ENCODE data around the gene CMTM3. TPM values are rescaled to one million over a fixed set of nuclear protein-coding genes. Genes with fewer than 3 reads are reported as not detected.

Gene CMTM3
- total RNA-seq, 1 experiment from 2014 or later: 39.2 TPM

GRCh38 chr16:66614161-66614802 lies 9.8 kb downstream of the CMTM3 start:
- Histone ChIP-seq H3K56ac (ENCODE audit: insufficient read length, low read depth, low read length) (no peak overlapping the region), H3K9me3 (ENCODE audit: control insufficient read depth, low read depth, low read length) (no peaks in the 10 kb centered on the region), H4K91ac (ENCODE audit: insufficient read length, low read depth, low read length) (no peak overlapping the region), H3K27ac (ENCODE audit: insufficient read length, low read depth, low read length) (no peak overlapping the region), H3K79me2 (ENCODE audit: insufficient read depth, low read length) (no peaks in the 10 kb centered on the region), H3K27me3 (ENCODE audit: insufficient read depth, low read length) (no peaks in the 10 kb centered on the region), H3K4ac (ENCODE audit: low read depth, low read length) (no peak overlapping the region), H2AK5ac (ENCODE audit: insufficient read length, low read length) (no peak overlapping the region), H2BK5ac (ENCODE audit: insufficient read length, low read length) (no peak overlapping the region), H3K18ac (ENCODE audit: insufficient read length, low read depth, low read length) (no peak overlapping the region), H4K20me1 (ENCODE audit: control insufficient read depth, insufficient read depth, insufficient read length) (no peaks in the 10 kb centered on the region), H3K23ac (ENCODE audit: insufficient read length, low read depth, low read length) (no peak overlapping the region), H2BK15ac (ENCODE audit: low read depth, low read length) (no peak overlapping the region), H2BK12ac (ENCODE audit: insufficient read length, low read depth, low read length) (no peak overlapping the region), H3K79me1 (ENCODE audit: insufficient read depth, low read depth, low read length, poor library complexity, severe bottlenecking) (no peaks in the 10 kb centered on the region), H3K14ac (ENCODE audit: insufficient read depth, low read length) (no peak overlapping the region), H4K5ac (ENCODE audit: insufficient read length, low read depth, low read length) (no peak overlapping the region), H3K4me2 (ENCODE audit: insufficient read depth, insufficient read length, low read length) (no peak overlapping the region), H4K8ac (replicated peaks; ENCODE audit: insufficient read length, low read depth, low read length) (no peak overlapping the region), H3K9ac (ENCODE audit: extremely low read depth, insufficient read length, low read length) (no peak overlapping the region), H2BK120ac (ENCODE audit: low read depth, low read length, poor library complexity, severe bottlenecking) (no peak overlapping the region), H2BK20ac (ENCODE audit: low read depth, low read length, poor library complexity, severe bottlenecking) (no peak overlapping the region), H3K23me2 (ENCODE audit: insufficient read length, low read depth, low read length, poor library complexity, severe bottlenecking) (no peaks in the 10 kb centered on the region), H2AFZ (ENCODE audit: low read length) (no peak overlapping the region), H3K4me1 (ENCODE audit: insufficient read depth, low read length) (peaks cover 9% of the 10 kb centered on the region; the same call in 1 of the 2 replicates), H3T11ph (ENCODE audit: low read length) (no peak overlapping the region)
- Mint-ChIP-seq H3K27ac (no peak overlapping the region), H3K9me3 (no peaks in the 10 kb centered on the region; a peak in 1 of 5 replicates), H3K4me3 (no peak overlapping the region), H3K27me3 (ENCODE audit: low read depth) (no peaks in the 10 kb centered on the region; the same call in 1 of the 2 replicates), H3K4me1 (peaks cover 37 to 40% of the 10 kb centered on the region in 2 experiments), H3K36me3 (ENCODE audit: insufficient read depth in 1 of 3, low read depth in 3 of 3) (peaks cover 40 to 73% (median 73%) of the 10 kb centered on the region in 3 experiments)
- no peak for TF ChIP-seq CTCF (conservative IDR thresholded peaks at IDR 0.05)
- DNase-seq: no peak
- no CpG with 5 or more reads among the region's 12 CpGs for WGBS (ENCODE audit: extremely low coverage, insufficient read length, low lambda C conversion rate)
